GM21360 (cell line): ENCODE results near the gene IFT52.

ENCODE experiments used
- ATAC-seq: cut with Tn5 transposase; IDR thresholded peaks from one replicate; pipeline ENCODE4 v1.9.1; 2021; ENCODE audit warnings: mild to moderate bottlenecking, moderate library complexity; ENCODE audit not compliant: unreplicated experiment

Gene IFT52

DNA sequence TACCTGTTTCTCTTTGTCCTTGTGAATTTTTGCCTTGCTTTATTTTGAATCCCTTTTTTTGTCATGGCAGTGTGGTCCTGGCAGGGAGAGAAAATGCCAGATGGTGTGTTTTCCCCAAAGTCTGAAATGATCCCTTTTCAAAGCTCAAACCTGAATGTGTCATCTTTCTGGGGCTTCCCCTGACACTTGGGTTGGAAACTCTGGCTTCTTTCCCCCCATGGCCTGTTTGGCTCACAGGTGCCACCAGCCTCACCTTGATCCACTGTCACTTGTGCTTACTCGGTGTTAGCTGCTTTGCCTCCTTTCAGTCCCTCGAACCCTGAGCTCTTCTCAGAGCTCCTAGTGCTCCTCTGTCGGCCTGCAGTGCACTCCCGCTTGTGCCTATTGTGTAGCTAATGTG is 98.4 kb downstream of the IFT52 start:
- ATAC-seq: no peak

DNA sequence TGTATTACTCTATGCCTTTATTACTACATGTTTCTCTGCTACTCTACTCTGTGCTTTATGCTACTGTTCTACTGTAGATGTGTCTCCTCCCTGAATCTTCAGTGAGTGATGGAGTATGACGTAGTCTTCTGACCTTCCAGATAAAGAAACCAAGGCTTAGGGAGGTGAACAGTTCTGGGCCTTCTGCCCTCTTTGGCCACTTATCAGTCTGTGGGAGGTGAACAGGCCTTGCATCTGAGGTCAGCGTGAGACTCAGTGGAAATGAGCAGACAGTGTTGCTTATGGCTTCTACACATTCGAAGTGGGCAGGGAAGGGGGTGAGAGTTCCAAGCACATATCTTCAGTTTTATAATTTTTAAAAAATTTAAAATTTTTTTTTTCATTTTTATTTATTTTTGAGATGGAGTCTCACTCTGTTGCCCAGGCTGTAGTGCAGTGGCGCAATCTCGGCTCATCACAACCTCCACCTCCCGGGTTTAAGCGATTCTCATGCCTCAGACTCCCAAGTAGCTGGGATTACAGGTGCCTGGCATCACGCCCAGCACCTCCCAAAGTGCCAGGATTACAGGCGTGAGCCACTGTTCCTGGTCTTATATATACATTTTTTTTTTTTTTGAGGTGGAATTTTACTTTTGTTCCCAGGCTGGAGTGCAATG is 100.3 kb downstream of the IFT52 start:
- ATAC-seq: no peak

DNA sequence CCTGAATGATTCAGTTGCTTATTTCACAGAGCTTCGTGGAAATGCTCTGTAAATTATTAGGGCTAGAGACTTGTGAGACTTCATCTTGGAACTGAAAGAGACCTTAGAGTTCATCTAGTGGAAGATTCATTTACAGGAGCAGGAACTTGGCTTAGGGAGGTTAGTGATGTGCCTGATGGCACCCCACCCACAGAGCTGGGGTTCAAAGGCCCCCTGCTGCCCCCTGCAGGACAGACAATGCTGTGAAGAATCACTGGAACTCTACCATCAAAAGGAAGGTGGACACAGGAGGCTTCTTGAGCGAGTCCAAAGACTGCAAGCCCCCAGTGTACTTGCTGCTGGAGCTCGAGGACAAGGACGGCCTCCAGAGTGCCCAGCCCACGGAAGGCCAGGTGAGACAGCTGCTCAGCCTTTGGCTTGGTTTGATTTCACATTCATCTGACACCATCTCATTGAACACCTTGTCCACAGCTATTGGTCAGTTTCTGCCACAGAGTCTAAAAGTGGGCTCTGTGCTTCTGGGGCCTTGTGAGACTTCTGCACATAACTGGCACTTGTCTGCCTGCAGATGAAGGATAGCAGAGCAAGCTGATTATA is 101.3 kb downstream of the IFT52 start:
- ATAC-seq: no peak

DNA sequence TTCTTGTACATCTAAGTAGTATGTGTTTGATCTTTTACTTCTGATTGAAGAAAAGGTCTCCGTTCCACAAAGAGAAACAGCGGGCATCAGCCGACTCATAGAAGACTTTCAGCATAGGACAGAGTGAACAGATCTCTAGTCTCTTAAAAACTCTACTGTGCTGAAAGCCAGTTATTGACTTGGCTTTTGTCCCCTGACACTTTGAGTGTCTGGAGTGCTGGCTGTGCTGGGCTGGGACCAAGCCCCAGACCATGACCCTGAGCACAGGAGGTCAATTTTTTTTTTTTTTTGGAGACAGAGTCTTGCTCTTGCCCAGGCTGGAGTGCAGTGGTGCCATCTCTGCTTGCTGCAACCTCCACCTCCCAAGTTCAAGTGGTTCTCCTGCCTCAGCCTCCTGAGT is 104.0 kb downstream of the IFT52 start:
- ATAC-seq: no peak

DNA sequence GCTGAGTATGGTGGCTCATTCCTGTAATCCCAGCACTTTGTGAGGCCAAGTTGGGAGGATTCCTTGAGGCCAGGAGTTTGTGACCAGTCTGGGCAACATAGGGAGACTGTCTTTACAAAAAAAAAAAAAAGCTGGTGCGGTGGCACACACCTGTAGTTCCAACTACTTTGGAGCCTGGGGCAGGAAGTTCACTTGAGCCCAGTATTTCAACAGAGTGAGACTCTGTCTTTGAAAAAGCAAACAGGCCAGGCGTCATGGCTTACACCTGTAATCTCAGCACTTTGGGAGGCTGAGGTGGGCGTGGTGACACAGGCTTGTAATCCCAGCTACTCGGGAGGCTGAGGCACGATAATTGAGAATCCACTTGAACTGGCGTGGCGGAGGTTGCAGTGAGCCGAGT is 104.8 kb downstream of the IFT52 start:
- no peak for ATAC-seq
